GM10266 (cell line): Measurements from ENCODE around the gene HMCN1.

Source experiments
- DNase-seq: peaks from one replicate; pipeline ENCODE4 v3.0.0; 2012; ENCODE audit errors: extremely low spot score
- CTCF ChIP-seq: IDR thresholded peaks from 2 replicates; pipeline ENCODE4 v1.5.1; 2012; ENCODE audit warnings: mild to moderate bottlenecking, low read depth; ENCODE audit not compliant: control insufficient read depth, insufficient read depth; ENCODE audit errors: missing control alignments

Gene HMCN1

DNA sequence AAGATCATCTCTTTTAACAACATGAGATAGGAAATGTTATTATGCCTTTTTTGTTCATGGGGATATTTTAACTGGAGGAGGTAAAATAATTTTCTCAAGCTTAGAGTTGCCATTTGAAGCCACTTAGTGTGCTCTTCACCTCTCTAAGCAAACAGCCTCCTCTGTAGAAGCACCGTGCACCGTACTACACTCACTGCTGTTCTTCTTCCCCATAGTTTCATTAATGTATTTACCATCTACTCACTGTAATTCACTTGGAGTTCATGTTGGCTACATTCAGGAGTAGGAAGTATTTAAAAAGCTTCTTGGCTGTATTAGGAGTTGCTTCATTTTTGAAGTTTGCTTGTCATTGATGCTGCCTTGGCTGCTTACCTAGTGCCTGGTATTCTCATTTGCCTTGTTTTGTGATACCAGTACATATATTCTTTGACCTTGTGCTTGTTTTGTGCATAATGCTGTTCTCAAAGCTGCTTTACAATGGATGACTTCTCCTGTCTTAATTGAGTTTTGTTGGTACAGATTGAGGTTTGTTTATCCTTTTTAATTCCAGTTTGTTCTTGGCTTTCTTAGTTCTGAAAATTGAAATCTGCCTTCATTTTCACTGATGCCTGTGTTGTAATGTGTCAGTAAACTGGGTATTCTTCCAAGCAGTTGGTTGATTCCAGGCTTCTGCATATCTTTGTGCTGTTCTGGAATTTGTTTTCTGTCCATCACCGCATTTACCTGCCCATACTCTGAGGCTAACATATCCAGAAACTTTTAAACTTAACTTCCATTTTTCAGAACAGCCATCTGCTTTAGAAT lies 240.4 kb downstream of the HMCN1 start:
- no peak for DNase-seq
- no peak for TF ChIP-seq CTCF

DNA sequence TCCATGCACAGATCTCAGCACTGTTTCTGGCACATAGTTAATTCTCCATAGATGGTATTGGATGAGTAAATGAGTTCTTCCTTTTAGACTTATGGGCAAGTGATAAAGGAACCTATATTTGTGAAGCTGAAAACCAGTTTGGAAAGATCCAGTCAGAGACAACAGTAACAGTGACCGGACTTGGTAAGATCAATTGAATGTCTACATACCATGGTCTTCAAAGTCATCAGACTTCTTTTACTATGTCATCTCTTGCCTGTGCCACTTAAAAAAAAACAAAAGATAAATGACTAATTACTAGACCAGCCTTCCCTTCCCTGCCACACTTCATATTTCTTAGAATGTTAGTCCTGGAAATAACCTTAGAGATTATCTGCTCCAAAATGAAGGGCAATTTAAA lies 246.7 kb downstream of the HMCN1 start:
- TF ChIP-seq CTCF: no peak
- DNase-seq: no peak

GRCh38 chr1:185984113-185984836 lies 250.1 kb downstream of the HMCN1 start:
- DNase-seq: no peak
- no peak for TF ChIP-seq CTCF

DNA sequence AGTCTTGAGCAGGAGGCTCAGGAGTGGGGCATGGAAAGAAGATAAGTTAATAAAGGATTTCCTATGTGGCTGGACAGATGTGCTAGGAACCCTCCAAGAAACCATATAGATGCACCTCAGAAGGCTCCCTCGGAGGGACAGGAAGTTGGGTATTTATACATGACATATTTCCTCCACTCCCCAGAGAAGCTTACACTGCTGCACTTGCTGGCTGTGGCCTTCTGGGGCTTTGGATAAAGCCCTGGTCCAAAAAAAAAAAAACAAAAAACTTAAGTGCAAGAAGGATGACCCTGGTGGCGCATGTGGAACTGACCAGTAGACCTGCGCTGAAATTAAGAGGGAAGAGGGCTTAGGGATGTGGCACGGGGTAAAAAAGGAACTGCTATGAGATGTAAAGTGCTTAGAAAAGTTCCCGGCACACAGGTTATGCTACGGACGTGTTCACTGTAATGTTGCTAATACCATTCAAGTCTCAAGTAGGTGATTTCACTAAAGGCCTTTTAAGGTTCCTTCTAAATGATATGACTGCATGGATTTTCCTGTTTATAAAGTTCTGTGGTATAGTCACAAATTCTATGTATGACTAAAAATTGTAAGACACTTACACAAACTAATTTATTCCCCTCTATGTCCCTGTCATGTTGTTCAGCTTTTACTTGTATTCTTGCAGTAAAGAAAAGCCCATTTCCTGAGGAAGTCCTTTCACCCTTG lies 253.6 kb downstream of the HMCN1 start:
- DNase-seq: no peak
- no peak for TF ChIP-seq CTCF

GRCh38 chr1:185990565-185990964 lies 256.4 kb downstream of the HMCN1 start:
- DNase-seq: no peak
- no peak for TF ChIP-seq CTCF

- no peak for DNase-seq
- TF ChIP-seq CTCF: no peak
Observed at GRCh38 chr1:185991266-185991665, 257.1 kb downstream of the HMCN1 start.
